ENCODE results near the gene ALS2.
"Not testable (repeated sequence)": the region's sequence is repeated elsewhere in the genome, so short reads cannot be mapped to it uniquely, and the experiment has no call there.

Gene ALS2

GRCh38 chr2:201780674-201781493 is at the start of gene ALS2:
Gene ALS2, minus strand, starts transcription at chr2:201780933. Its CDS starts 12,048 bp downstream, at chr2:201768885.
- peak; percentile 89 for DNase-seq

DNA sequence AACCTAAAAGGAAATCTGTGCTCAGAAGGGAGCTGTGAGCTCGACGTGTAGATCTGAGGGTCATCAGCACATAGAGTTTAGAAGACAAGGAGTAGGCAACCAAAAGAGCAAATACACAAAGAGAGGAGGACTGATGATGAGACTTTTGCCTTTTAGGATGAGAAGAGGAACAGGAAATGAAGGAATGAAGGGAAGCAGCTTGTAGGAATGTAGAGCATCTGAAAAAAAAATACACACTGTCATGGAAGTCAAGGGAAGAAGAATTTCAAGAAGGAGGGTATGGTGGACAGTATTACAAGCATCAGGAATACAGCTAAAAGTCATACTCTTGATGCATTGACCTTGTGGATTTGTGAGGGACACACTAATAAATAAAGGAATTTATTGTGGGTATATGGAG is 47.5 kb upstream of the ALS2 start:
- no peak for DNase-seq

GRCh38 chr2:201827621-201828020 is 46.9 kb upstream of the ALS2 start:
- no peak for DNase-seq

DNA sequence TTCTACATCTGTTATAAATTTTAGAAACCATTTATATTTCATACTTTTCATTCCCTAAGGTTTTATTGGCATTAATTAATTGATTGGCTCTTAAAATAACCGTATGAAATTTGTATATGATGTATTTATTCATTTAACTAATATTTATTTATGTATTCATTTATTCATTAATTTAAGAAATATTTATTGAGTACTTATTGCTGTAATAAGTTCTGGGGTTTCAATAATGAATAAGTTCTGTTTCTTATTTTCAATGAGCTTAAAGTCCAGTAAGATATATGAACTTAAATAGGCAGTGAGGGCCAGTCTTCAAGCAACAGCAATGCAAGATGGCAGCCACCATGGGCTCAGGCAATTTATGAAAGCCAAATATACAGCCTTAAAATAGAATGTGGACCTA is 43.5 kb upstream of the ALS2 start:
- DNase-seq, result no peak

- no peak for DNase-seq
Observed at GRCh38 chr2:201821080-201821479, 40.3 kb upstream of the ALS2 start.

DNA sequence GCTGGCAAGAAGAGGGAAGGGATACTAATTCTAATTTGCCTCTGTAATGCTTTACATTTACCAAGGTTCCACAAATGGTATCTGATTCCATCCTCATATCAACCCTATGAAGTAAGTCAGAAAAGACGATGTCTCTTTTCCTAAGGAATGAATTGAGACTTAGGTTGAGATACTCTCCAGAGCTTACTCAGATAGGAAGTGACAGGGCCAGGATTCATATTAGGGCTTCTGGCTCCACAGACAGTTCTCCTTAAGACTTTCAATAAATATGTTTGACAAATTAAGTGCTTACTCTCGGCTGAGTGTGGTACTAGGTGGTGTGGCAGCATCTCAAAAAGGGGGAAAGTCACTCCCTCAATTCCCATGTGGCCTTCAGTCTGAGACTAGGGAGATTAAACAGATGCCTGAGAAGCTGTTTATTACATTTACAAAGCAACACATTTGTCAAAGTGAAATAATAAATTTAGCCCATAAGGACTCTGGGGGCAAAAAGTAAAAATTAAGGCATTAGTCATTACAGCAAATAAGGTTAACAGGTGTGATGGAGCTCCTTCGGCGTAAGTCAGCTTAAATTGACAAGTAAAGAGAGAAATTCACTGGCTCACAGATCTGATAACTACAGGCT is 39.8 kb upstream of the ALS2 start:
- DNase-seq, result no peak

GRCh38 chr2:201816657-201817575 is 36.2 kb upstream of the ALS2 start:
- no peak for DNase-seq

DNA sequence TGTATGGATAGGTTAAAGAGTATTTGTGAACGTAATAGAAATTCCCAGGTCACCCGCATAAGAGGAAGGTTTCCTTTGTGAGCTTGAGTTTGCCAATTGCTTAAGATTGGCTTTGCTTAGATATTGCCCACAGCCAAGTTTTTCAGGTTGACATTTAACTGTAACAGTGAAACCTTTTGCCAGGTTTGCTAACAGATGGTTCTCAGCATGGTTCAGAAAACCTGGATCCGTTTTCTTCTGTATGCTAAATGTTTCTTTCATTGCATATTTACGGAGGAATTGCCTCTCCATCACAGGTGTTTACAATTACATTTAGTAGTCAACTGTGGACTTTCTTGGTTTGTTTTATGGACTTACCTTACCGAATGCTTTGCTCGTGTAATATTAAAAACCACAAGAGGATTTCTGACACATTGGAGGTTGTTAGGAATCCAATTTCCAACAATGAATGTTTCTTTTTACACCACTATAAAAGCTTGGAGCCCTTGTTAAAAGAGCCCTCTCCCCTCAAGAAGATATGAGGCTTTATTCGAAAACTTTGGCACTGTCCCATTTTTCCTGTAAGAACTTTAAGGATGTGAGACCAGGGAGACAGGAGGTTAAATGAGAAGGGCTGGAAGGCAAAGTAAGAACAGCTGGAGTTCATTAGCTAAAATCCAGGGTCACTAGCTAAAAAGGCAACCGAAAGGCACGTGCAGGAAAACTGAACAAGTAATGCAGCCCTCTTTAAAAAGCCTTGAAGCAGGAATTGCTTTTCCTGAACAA is 33.4 kb upstream of the ALS2 start:
- no peak for DNase-seq

- DNase-seq, result not testable (repeated sequence)
Observed at GRCh38 chr2:201810604-201811003, 29.9 kb upstream of the ALS2 start.

GRCh38 chr2:201809633-201810032 is 28.9 kb upstream of the ALS2 start:
- no peak for DNase-seq

DNA sequence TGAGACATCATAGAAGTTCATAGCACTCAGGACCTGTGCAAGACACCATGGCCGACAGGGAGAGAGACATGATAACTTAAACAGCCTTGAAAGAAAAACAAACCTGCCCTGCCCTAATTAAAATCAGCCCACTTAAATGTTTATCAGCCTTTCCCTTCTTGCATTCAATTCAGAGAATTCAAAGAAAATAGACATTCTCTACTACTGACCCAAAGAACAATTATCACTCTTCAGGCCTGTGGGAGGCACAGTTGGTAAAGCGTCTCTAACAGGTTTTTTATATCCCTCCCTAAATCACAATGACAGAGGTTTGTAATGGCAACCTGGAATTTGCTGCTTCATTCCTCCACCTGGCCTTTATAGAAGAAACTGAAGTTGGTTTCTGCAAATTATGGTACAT is 27.3 kb upstream of the ALS2 start:
- no peak for DNase-seq

GRCh38 chr2:201807452-201807999 is 26.8 kb upstream of the ALS2 start:
- no peak for DNase-seq

DNA sequence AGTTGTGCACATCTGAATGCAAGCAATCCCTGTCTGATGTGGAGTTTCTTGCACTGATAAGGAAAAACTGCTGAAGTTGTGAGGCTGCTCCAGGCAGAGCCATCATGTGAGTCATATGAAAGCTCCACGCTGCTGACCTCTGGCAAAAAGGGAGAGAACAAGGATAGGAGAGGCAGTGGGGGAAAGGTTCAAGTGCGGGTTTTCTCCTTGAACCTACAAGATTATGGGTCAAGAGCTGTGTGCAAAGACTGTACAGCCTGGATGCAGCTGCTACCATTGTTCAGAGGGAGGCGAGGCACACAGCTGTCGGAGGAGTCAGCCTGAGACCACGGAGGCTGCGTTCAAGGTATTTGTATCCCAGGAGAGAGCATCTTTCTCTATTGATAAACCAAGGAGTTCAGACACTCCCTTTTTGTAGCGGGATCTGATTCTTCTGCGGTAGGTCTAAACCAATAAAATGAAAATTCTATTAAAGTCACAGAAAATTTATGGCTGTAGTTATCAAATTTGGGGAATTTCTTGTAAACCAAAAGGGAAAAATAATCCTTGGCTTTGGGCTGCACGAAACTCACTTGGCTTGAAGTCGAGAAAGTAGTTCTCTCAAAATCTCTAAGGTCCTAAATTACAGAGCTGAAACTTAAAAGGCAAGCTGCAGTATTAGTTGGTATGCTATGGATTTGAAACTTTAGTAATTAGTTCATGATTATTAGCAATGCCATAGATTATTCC is 25.9 kb upstream of the ALS2 start, which contains the start of gene CDK15:
Gene CDK15 (plus strand): TSS at position 96 of the 729 bp plus-strand sequence. CDS start 128 bp downstream, at position 224.
- no peak for DNase-seq

DNA sequence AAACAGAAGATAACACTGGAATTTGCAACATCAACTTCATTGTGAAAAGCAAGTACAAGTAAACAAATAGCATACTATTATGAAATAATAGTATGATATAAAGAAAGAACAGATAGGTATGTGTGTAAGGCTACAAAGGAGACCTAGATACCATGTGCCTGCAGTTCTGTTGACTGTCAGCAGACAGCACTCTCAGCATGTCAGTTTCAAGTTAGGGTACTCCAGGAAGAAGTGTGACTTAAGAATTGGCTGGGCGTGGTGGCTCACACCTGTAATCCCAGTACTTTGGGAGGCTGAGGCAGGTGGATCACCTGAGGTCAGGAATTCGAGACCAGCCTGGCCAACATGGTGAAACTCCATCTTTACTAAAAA is 18.2 kb upstream of the ALS2 start:
- DNase-seq, result not testable (repeated sequence)

GRCh38 chr2:201798252-201798913 is 17.6 kb upstream of the ALS2 start:
- no peak for DNase-seq

- no peak for DNase-seq
Observed at GRCh38 chr2:201797175-201797840, 16.6 kb upstream of the ALS2 start.

DNA sequence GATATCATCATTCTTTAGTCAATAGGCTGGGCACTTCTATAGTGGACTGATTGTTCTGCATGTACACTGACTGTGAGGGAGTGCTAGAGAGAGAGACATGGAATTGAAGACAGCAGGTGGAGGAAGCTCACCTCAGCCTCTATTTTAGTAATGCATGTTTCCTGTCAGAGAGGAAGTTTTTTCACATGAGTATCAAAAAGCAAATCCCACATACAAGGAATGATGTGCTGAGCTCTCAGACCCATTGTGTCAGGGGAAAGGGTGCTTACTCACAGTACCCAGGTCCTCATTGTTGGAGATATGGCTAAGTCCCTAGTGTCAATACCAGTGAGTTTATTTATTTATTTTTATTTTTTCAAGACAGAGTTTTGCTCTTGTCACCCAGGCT is 15.7 kb upstream of the ALS2 start:
- no peak for DNase-seq

DNA sequence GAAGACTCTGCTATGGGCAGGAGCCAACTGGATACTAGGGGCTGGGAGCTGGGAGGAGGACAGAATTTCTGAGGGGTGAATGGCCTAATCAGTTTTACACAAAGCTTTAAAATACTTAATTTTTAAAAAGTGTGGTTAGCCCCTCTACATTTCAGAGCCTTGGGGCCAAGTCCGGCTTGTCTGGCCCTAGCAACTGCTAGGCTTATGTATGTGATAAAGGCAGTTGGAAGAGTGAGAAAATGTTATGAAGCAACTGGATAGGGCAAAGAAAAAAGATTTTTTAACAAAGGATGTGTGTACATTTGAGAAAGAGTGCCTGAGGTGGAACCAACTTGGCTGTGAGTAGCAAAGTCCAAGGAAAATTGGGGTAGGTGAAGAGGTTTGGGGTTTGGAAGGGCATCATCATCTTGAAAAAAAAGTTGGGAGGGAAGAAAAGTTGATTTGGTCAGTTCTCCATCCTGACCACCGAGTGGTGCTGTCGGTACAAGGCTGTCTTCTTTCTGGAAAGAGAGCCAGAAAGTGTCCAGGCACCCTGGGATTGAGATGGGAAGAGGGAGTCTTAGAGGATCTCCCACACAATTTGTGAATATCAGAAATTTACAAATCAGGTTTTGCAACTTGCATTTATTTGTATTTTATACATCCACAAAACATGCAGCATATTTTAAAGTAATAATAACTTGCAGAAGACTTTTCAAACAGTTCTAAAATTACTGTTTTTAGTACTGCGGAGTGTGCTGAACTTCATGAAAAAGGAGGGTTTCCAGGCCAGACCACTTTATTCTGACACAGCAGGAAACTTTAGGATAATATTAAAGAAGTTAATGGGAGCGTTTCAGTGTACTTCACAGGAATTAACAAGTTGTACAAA is 15.1 kb upstream of the ALS2 start:
- no peak for DNase-seq

DNA sequence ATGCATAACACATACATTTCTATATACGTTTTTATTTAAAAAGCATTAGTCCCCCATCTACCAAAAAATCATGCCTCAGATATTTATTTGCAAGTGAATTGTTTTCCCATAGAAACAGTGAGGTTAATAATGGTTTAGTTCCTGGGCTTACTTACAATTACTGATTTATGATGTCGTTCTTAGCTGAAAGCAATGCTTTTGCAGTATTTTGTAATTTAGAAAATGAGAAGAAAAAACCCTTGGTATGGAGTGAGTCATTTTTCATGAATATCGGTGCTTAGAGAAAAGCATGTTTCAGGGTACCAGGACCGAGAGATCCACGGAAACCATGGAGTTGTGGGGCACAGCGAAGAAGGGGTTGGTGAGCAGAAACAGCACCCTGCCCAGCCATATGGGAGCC is 13.6 kb upstream of the ALS2 start:
- no peak for DNase-seq

All from CD4-positive, alpha-beta T cell treated with Interferon gamma for 1 hour (primary cell).